Epithelial cell of proximal tubule (primary cell): ENCODE results near the gene ADAMTSL3. TPM values are rescaled to one million over a fixed set of nuclear protein-coding genes. Genes with fewer than 3 reads are reported as not detected.

Experiments
- DNase-seq: peaks from one replicate; pipeline ENCODE4 v3.0.0-alpha.2; 2011; ENCODE audit warnings: low read depth
- H3K4me3 ChIP-seq: 2 replicates; pipeline ENCODE4 v1.5.1; 2011; ENCODE audit warnings: low read depth, mild to moderate bottlenecking, low read length
- CTCF ChIP-seq: conservative IDR thresholded peaks from 2 replicates; pipeline ENCODE4 v1.5.1; 2012; ENCODE audit warnings: low read depth, mild to moderate bottlenecking, low read length
- total RNA-seq: library from RNA; depleted of rRNA; stranded (reverse); fragments of >200 nt; gene quantifications from 2 replicates; pipeline ENCODE4 v1.2.3, GENCODE V29; 2015

The ADAMTSL3 gene
- total RNA-seq, 1 donor from 2014 or later, result 0.58 TPM

- DNase-seq, result no peak
- no peak overlapping the region for H3K4me3 ChIP-seq
- no peak for TF ChIP-seq CTCF
Measured at GRCh38 chr15:83855956-83856355, 202.0 kb downstream of the ADAMTSL3 start.

DNA sequence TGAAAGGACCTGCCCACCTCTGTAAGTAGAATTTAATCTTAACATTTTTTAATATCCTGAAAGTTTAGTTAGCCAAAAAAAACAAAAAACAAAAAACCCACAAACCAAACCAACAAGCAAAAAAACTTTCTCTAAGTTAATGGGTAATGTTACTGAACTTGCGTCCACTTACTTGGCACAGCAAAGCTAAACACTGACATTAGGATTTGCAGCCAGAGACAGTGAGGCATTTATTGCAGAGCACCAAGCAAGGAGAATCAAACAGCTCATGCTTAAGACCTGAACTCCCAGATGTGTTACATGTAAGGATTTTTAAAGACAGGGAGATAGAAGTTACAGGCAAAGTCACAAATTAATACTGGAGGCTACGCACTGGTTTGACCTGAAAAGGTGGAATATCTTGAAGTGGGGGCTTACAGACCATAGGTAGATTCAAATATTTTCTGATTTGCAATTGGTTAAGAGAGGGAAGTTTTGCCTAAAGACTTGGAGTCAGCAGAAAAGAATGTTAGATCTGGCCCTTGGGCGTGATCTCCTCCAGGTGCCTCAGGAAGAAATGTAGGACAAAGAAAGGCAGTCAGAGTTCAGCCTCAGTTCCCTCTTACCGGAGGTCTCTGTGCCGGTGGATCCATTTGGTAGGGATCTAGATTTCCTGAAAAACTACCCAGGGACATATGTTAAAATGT is 205.0 kb downstream of the ADAMTSL3 start:
- no peak for DNase-seq
- H3K4me3 ChIP-seq, result no peak overlapping the region
- no peak for TF ChIP-seq CTCF

GRCh38 chr15:83866692-83867091 is 212.8 kb downstream of the ADAMTSL3 start:
- H3K4me3 ChIP-seq, result no peak overlapping the region
- no peak for TF ChIP-seq CTCF
- no peak for DNase-seq

- TF ChIP-seq CTCF, result no peak
Measured at GRCh38 chr15:83869341-83869740, 215.4 kb downstream of the ADAMTSL3 start.

GRCh38 chr15:83871808-83872559 is 218.1 kb downstream of the ADAMTSL3 start:
- DNase-seq, result no peak
- H3K4me3 ChIP-seq, result no peak overlapping the region
- TF ChIP-seq CTCF, result no peak

More at GRCh38 chr15:83869341-83869740, 215.4 kb downstream of the ADAMTSL3 start:
- DNase-seq, result no peak
- H3K4me3 ChIP-seq, result no peak overlapping the region

DNA sequence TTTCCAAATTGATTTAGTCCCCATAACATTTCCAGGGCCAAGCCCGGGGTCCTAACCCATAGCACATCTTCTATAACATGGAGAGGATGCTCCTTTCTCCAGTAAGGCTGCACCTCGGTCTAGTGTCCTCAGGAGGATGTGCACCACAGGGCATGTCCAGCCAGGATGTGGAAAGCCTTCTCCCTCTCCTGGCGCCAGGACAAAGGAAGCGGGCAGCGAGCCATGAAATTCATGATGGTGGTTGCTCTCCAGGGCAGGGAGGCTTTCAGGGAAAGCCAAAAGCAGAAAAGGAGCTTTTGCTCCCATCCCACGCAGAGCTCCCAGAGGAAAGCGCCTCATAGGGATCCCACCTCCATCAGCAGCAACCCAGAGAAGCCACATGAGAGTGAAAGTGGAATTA is 220.0 kb downstream of the ADAMTSL3 start:
- no peak for TF ChIP-seq CTCF
- H3K4me3 ChIP-seq, result no peak overlapping the region
- DNase-seq, result no peak
